ENCODE measurements around the gene CSAD.

Gene CSAD

GRCh38 chr12:53133722-53134121 is 47.0 kb downstream of the CSAD start:
- H3K4me3 ChIP-seq (ENCODE audit: low read length): no peak overlapping the region
- H3K79me2 ChIP-seq (ENCODE audit: low read length): no peaks in the 10 kb centered on the region
- no peaks in the 10 kb centered on the region for H3K9me2 ChIP-seq (replicated peaks; ENCODE audit: insufficient read depth, low read length)
- no peak for TF ChIP-seq EZH2 (optimal IDR thresholded peaks at IDR 0.05; ENCODE audit: low read depth, low read length)
- no peak for TF ChIP-seq EZH2phosphoT487 (IDR thresholded peaks at IDR 0.05; ENCODE audit: low read length)
- TF ChIP-seq CTCF (IDR thresholded peaks at IDR 0.05; ENCODE audit: low read length): no peak
- H2AFZ ChIP-seq (ENCODE audit: low read length): no peak overlapping the region
- no peak overlapping the region for H3K9ac ChIP-seq (ENCODE audit: low read length)
- no peak overlapping the region for H3K4me2 ChIP-seq (ENCODE audit: low read depth, low read length)
- H4K20me1 ChIP-seq (ENCODE audit: insufficient read depth, low read length): no peaks in the 10 kb centered on the region
- H3K9me3 ChIP-seq (replicated peaks; ENCODE audit: insufficient read depth, low read length): no peaks in the 10 kb centered on the region
- H3K27me3 ChIP-seq (replicated peaks; ENCODE audit: insufficient read depth, low read length): no peaks in the 10 kb centered on the region
- no peaks in the 10 kb centered on the region for H3F3A ChIP-seq (ENCODE audit: insufficient read depth, low read length)
- DNase-seq: no peak
- no peak overlapping the region for H3K27ac ChIP-seq (ENCODE audit: low read length)
- H3K36me3 ChIP-seq (replicated peaks; ENCODE audit: insufficient read depth, low read length): no peaks in the 10 kb centered on the region
- H3K4me1 ChIP-seq (ENCODE audit: low read length): no peaks in the 10 kb centered on the region

- H3F3A ChIP-seq (ENCODE audit: insufficient read depth, low read length): no peaks in the 10 kb centered on the region
- H3K27ac ChIP-seq (ENCODE audit: low read length): no peak overlapping the region
- TF ChIP-seq CTCF (IDR thresholded peaks at IDR 0.05; ENCODE audit: low read length) (no peak), EZH2 (optimal IDR thresholded peaks at IDR 0.05; ENCODE audit: low read depth, low read length) (no peak), EZH2phosphoT487 (IDR thresholded peaks at IDR 0.05; ENCODE audit: low read length) (no peak)
Measured at GRCh38 chr12:53131844-53132243, 48.9 kb downstream of the CSAD start.

GRCh38 chr12:53128780-53129569 is 51.8 kb downstream of the CSAD start:
- H3K36me3 ChIP-seq (replicated peaks; ENCODE audit: insufficient read depth, low read length): no peaks in the 10 kb centered on the region
- TF ChIP-seq EZH2phosphoT487 (IDR thresholded peaks at IDR 0.05; ENCODE audit: low read length): no peak
- TF ChIP-seq CTCF (IDR thresholded peaks at IDR 0.05; ENCODE audit: low read length): no peak
- TF ChIP-seq EZH2 (optimal IDR thresholded peaks at IDR 0.05; ENCODE audit: low read depth, low read length): no peak
- no peaks in the 10 kb centered on the region for H3K79me2 ChIP-seq (ENCODE audit: low read length)
- H3K4me1 ChIP-seq (ENCODE audit: low read length): no peaks in the 10 kb centered on the region
- no peak overlapping the region for H3K4me2 ChIP-seq (ENCODE audit: low read depth, low read length)
- H3K9me3 ChIP-seq (replicated peaks; ENCODE audit: insufficient read depth, low read length): no peaks in the 10 kb centered on the region
- H3K27me3 ChIP-seq (replicated peaks; ENCODE audit: insufficient read depth, low read length): no peaks in the 10 kb centered on the region
- H4K20me1 ChIP-seq (ENCODE audit: insufficient read depth, low read length): no peaks in the 10 kb centered on the region
- H2AFZ ChIP-seq (ENCODE audit: low read length): no peak overlapping the region
- DNase-seq: no peak
- H3F3A ChIP-seq (ENCODE audit: insufficient read depth, low read length): no peaks in the 10 kb centered on the region
- H3K9me2 ChIP-seq (replicated peaks; ENCODE audit: insufficient read depth, low read length): no peaks in the 10 kb centered on the region
- no peak overlapping the region for H3K9ac ChIP-seq (ENCODE audit: low read length)
- no peak overlapping the region for H3K27ac ChIP-seq (ENCODE audit: low read length)
- H3K4me3 ChIP-seq (ENCODE audit: low read length): no peak overlapping the region

More at GRCh38 chr12:53131844-53132243, 48.9 kb downstream of the CSAD start:
- Histone ChIP-seq H3K4me3 (ENCODE audit: low read length) (no peak overlapping the region), H3K9me2 (replicated peaks; ENCODE audit: insufficient read depth, low read length) (no peaks in the 10 kb centered on the region), H3K79me2 (ENCODE audit: low read length) (no peaks in the 10 kb centered on the region), H3K27me3 (replicated peaks; ENCODE audit: insufficient read depth, low read length) (no peaks in the 10 kb centered on the region), H3K9ac (ENCODE audit: low read length) (no peak overlapping the region), H2AFZ (ENCODE audit: low read length) (no peak overlapping the region), H3K9me3 (replicated peaks; ENCODE audit: insufficient read depth, low read length) (no peaks in the 10 kb centered on the region), H3K4me2 (ENCODE audit: low read depth, low read length) (no peak overlapping the region), H4K20me1 (ENCODE audit: insufficient read depth, low read length) (no peaks in the 10 kb centered on the region), H3K4me1 (ENCODE audit: low read length) (no peaks in the 10 kb centered on the region), H3K36me3 (replicated peaks; ENCODE audit: insufficient read depth, low read length) (no peaks in the 10 kb centered on the region)
- no peak for DNase-seq

Data from MM.1S (cell line).